HG03097 (cell line): ENCODE results near the gene FKBP15.
A peak's percentile ranks its signal among the peaks of the same experiment; 100 is the strongest.

Experiments
- ATAC-seq: cut with Tn5 transposase; IDR thresholded peaks from one replicate; pipeline ENCODE4 v1.9.1; 2021; ENCODE audit not compliant: unreplicated experiment, low FRiP score

The FKBP15 gene

GRCh38 chr9:113231701-113232100 lies 10.6 kb upstream of the FKBP15 start:
- ATAC-seq: no peak

- ATAC-seq: no peak
These were observed 7.1 kb upstream of the FKBP15 start for GRCh38 chr9:113228130-113228665.

GRCh38 chr9:113227436-113227835 lies 6.4 kb upstream of the FKBP15 start:
- ATAC-seq: no peak

- ATAC-seq: no peak
These were observed 2.9 kb upstream of the FKBP15 start for GRCh38 chr9:113223963-113224362.

GRCh38 chr9:113222482-113222841 lies 1.4 kb upstream of the FKBP15 start:
- ATAC-seq: no peak

GRCh38 chr9:113221800-113222481 lies 864 bp upstream of the FKBP15 start:
- ATAC-seq: no peak

GRCh38 chr9:113220467-113221002 lies 542 bp downstream of the FKBP15 start:
- no peak for ATAC-seq

- peak; percentile 43 for ATAC-seq
These were observed 1.1 kb downstream of the FKBP15 start for GRCh38 chr9:113219969-113220368.

GRCh38 chr9:113219186-113219936 lies 1.7 kb downstream of the FKBP15 start:
- no peak for ATAC-seq

GRCh38 chr9:113216406-113216805 lies 4.7 kb downstream of the FKBP15 start:
- ATAC-seq: no peak

- no peak for ATAC-seq
These were observed 5.9 kb downstream of the FKBP15 start for GRCh38 chr9:113215132-113215531.

GRCh38 chr9:113210815-113211214 lies 10.3 kb downstream of the FKBP15 start:
- ATAC-seq: no peak

- no peak for ATAC-seq
These were observed 15.2 kb downstream of the FKBP15 start for GRCh38 chr9:113205861-113206260.

- no peak for ATAC-seq
These were observed 15.6 kb downstream of the FKBP15 start for GRCh38 chr9:113205432-113205831.

GRCh38 chr9:113199683-113200329 lies 21.3 kb downstream of the FKBP15 start:
- ATAC-seq: no peak

GRCh38 chr9:113192455-113192854 lies 28.6 kb downstream of the FKBP15 start:
- ATAC-seq: no peak

GRCh38 chr9:113187929-113188595 lies 33.0 kb downstream of the FKBP15 start:
- no peak for ATAC-seq

GRCh38 chr9:113186137-113186755 lies 34.8 kb downstream of the FKBP15 start:
- ATAC-seq: no peak

- ATAC-seq: no peak
These were observed 35.8 kb downstream of the FKBP15 start for GRCh38 chr9:113185271-113185670.

- ATAC-seq: no peak
These were observed 36.5 kb downstream of the FKBP15 start for GRCh38 chr9:113184539-113184938.
